Daoy (cell line): ENCODE measurements around the gene OBSCN. TPM values are rescaled to one million over a fixed set of nuclear protein-coding genes. Genes with fewer than 3 reads are reported as not detected.

Source experiments
- DNase-seq: peaks from one replicate; pipeline ENCODE4 v3.0.0-alpha.2; 2015; ENCODE audit warnings: low read depth
- total RNA-seq: library from RNA; depleted of rRNA; stranded (reverse); fragments of >200 nt; shearing (Covaris generic); gene quantifications from 2 replicates; pipeline ENCODE4 v1.2.3, GENCODE V29; 2014

Gene OBSCN
- total RNA-seq, 1 experiment from 2014 or later: 4.1 TPM

DNA sequence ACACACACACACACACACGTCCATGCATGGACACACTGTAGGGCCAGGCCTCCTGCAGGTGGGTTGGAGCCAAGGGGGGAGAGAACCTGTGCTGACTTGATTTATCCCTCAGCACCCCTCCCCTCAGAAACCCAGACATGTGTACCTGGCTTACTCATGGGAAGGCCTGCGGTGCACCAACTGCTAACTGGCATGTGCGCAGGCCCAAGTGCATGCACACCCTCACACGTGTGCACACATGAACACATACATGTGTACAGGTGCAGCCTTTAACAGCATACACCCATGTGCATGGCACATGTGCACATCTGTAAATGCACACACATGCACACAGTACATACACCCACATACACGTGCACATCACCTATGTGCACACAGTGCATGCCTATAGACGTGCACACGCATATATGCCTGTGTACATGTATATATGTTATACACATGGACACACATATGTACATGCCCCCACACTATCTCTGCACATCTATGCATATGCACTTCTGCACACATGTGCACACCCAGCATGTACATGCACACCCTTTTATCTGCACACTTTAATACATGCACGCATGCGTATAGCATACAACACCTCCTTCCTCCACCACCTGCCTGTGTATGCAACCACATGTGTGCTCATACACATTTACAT lies 131.3 kb downstream of the OBSCN start:
- DNase-seq: no peak

DNA sequence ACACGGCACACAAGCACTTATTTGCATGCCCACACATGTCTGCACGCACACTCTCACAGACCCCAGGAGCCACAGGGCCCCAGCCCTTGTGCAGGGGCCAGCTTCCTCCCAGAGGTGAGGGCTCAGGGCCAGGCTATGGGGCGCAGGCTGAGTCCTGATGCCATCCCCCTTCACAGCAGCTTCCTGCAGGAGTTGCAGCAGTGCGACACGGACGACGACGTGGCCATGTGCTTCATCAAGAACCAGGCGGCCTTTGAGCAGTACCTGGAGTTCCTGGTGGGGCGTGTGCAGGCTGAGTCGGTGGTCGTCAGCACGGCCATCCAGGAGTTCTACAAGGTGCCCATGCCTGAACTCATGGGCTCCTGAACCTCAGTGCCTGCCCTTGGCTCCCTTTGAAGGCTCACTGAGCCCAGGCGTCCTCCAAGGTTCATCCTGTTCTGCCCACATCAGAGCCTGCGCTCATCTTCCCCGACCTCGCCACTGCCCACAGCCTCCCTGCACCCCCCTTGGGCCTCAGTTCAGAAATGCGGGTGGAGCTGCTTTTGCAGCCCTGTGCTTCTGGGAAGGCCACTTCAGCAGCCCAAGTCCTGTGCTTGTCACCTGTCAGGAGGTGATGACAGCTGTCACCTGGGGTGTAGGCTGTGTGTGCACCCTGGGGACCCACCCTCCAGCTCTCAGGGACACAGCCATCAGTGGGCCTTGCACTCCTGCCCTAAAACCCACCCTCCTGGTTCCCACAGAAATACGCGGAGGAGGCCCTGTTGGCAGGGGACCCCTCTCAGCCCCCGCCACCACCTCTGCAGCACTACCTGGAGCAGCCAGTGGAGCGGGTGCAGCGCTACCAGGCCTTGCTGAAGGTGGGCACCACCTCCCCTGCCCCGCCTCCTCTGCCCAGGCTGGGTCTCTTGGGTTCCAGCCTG lies 132.2 kb downstream of the OBSCN start:
- DNase-seq: no peak

DNA sequence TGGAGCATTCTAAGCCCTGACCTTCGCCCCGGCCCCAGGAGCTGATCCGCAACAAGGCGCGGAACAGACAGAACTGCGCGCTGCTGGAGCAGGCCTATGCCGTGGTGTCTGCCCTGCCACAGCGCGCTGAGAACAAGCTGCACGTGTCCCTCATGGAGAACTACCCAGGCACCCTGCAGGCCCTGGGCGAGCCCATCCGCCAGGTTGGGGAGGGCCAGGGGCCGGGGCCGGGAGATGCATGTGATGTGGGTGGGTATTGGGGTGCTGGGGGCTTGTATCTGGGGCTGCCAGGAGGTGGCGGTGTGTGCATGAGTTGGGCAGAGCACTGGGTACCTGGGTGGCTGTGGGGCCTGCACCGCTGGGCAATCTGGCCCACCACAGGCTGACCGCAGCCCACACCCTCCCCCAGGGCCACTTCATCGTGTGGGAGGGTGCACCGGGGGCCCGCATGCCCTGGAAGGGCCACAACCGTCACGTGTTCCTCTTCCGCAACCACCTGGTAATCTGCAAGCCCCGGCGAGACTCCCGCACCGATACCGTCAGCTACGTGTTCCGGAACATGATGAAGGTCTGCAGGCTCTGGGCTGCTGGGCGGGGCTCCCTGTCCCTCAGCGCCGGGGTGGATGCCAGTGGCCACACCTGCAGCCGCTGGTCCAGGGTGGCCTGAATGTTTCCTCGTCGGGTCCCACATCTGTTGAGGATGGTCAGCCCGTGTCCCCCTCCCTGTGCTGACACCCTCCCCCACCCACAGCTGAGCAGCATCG lies 133.0 kb downstream of the OBSCN start:
- DNase-seq: no peak

DNA sequence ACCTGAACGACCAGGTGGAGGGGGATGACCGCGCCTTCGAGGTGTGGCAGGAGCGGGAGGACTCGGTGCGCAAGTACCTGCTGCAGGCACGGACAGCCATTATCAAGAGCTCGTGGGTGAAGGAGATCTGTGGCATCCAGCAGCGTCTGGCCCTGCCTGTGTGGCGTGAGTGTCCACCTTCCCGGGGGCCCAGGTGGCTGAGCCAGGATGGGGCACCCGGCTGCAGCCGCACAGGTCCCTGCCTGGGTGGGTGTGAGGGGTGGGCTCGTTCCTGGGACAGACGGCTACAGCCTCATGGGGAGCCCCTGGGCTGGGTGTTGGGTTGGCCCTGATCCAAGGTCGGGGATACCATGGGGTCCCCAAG lies 133.6 kb downstream of the OBSCN start:
- DNase-seq: no peak

DNA sequence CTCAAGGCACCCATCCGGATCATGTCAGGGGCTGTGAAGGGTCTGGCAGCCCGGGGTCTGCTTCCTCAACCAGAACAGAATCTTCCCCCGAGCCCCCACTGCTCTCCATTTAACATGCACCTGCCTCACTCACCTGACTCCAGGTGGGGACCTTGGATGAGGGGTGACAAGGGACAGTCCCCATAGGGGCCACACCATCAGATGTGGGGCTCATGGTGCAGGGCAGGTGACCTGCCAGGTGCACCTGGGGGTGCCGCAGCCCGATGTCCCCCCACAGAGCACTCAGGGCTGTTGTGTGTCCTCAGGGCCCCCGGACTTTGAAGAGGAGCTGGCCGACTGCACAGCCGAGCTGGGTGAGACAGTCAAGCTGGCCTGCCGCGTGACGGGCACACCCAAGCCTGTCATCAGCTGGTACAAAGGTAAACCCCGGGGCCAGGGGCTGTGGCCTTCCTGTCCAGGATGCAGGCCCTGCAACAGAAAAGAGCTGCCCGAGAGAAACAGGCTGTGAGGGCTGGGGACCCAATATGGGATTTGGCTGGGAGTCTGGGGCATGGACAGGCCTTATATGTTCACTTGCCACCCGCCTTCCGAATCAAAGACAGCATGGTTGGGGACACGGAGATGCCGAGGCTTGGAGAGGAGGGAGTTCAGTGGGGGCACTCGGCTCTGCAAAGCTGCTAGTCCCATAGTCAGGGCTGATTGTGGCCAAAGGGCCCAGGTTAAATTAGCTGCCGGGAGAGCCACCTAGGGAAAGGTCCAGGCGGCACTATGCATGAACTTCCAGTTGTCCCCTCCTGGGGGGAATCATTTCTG lies 134.2 kb downstream of the OBSCN start:
- DNase-seq: no peak

DNA sequence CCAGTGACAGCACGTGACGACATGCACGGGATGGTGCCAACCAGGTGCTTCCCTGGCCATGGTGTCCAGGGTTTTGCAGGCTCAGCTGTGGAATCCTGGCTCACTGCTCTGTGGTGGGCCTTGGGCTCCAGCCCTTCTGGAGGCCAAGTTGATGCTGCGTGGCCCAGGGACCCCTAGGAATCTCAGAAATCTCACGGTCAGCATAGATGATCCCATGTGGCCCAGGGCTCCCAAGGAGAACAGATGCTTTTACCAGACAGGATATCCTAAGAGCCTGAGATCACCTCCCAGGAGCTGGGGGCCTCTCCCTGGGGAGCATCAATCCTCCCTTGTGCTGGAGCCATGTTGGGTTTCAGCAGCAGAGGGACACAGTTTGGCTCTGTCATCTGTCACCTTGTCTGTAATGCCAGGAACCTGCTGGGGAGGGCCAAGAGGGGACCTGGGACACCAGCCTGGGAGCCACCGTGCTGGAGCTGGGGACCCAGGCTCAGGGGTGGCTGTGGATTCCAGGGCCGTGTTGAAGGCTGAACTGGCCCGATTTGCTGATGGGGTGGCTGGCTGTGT lies 134.9 kb downstream of the OBSCN start:
- no peak for DNase-seq

DNA sequence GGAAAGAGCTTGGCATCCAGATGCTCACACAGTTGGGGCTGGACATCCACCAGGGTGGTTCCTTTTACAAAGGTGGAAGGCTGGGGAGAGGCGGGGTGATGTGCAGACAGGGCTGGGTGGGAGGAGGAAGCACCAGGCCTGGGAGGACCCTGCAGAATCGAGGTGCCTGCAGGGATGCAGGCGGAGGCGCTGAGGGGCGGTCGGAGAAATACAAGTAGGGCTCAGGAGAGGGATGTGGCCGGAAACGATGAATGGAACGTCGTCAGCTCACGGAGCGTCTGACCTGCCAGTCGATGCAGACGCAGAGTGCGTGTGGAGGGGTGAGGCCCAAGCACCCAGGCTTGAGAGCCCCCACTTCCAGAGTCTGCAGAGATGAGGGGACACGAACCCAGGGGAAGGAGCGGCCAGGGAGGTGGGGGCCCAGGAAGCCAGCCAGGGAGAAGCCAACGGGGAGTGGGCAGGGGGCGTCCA lies 135.4 kb downstream of the OBSCN start:
- no peak for DNase-seq

DNA sequence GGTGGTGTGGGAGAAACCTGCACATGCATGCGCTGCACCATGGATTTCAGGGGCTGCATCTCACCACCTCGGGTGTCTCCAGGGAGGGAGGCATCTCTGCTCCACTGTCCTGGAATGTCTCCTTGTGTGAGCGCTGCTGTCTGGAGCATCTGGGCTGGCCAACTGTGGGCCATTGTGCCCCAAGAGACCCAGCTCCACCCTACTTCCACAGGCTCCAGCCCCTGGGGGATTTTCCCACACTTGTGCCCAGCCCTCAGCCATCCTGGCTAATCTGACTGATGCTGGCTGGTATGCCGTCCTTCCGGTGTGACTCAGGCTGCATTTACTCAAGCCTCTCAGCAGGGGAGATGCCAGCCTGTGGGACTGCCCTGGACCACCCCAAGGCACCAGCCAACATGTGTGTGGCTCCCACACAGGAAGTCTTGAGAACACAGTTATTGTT lies 136.8 kb downstream of the OBSCN start:
- peak; percentile 52 for DNase-seq

DNA sequence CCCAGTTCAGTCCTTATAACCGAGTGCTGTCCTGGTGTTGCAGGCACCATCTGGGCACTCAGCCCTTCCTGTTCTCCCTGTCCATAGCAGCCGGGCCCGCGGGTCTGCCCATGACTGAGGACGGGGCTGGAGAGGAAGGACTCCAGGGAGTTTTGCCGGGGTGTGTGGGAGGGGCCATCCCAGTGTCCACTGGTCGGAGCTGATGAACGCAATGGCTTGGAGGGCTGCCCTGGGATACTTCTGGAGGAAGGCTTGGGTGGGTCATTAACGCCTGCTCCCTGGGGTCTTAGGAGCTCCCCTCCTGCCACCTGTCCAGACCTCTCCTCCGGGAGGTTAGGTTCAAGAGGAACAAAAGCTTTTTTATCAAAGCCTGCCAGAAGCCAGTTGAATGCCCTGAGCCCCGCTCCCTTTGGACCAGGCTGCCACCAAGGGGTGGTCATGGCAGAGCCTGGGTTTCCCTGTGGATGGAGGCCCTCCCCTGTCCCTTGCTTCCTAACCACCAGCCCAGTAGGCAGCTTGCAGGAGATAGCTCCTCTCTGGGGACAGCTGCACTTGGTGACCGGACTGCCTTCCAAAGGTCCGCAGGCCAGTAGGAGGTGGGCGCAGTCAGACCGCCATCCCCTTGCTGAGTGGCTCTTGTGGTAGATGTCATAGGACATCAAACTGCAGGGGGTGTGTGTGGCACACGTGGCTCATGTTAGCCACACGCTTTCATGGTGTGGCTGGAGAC lies 137.5 kb downstream of the OBSCN start:
- no peak for DNase-seq

DNA sequence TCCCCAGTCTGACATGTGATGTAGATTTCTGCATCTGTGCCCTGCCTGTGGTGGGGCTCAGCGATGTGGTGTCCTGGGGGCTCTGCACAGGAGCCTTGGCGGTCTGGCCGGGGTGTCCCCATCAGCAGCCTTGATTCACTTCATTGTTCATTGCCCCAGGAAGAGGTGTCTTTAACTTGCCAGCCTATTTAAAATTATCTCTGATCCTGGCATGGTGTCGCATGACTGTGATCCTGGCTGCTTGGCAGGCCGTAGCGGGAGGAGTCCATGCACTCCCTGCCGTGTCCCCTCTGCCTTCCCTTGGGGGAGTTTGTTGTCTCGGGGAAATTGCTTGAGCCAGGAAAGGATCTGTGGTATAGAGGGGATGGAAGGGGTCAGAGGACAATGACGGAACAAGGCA lies 138.9 kb downstream of the OBSCN start:
- DNase-seq: no peak

DNA sequence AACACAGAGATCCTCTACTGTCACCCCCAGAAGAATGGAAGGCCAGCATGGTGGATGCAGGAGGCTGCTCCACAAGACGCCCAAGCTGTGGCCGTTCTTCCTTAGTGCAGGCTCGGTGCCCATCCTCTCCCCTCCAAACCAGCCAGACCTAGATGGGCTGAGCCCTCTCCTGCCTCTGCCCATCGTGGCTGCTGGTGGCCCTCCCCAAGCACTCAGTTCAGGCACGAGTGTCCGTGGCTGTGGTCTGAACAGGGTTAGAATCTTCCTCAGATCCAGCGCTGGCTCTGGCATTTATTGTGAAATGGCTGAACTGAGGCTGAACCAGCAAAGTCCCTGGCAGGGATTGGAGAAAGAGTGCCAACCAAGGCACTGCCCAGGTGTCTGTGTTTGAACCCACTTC lies 139.3 kb downstream of the OBSCN start:
- DNase-seq: no peak

DNA sequence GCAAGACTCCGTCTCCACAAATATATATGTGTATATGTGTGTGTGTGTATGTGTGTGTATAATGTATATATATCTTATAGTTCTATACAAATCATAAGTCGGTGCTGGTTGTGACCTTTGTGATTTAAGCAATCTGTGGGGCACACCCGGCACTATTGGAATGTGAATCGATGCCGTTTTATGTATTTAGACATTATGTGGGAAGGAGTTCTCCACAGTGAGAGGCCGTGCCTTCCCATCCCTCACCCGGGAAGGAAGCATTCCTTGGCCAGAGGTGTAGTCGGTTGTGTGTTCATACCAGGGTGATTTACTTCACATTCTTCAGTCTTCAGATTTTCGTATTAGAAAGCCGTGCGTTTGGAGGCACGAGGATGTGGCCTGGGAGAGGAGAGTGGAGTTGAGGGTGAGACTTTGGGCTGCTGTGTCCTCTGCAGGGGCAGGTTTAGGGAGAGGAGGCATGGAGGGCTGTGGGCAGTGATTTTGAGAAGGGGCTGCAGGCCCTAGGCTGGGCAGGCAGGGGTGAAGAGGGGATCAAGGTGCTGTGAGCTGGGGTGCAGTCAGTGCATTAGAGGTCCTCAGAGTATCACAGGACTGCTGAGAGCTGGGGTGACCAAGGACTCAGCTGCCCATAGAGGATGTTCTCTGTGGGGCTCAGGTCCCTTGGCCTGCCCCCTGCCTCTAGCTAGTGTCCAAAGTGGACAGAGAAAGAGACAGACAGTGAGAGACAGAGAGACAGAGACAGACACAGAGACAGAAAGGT lies 141.0 kb downstream of the OBSCN start:
- no peak for DNase-seq

DNA sequence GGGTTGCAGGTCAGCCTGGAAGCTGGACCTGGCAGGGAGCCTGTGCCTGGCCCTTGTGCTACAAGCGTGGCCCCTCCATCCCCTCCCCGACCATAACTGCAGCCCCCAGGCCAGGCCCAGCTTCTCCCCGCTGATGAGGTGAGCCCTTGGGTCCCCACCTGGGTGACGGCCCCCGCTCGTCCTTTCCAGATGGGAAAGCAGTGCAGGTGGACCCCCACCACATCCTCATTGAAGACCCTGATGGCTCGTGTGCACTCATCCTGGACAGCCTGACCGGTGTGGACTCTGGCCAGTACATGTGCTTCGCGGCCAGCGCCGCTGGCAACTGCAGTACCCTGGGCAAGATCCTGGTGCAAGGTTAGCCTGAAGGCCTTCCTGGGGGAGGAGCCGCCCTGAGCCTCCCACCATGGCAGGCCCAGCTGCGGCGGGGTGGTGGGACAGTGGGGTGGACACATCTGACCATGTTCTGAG lies 141.9 kb downstream of the OBSCN start:
- DNase-seq: no peak

DNA sequence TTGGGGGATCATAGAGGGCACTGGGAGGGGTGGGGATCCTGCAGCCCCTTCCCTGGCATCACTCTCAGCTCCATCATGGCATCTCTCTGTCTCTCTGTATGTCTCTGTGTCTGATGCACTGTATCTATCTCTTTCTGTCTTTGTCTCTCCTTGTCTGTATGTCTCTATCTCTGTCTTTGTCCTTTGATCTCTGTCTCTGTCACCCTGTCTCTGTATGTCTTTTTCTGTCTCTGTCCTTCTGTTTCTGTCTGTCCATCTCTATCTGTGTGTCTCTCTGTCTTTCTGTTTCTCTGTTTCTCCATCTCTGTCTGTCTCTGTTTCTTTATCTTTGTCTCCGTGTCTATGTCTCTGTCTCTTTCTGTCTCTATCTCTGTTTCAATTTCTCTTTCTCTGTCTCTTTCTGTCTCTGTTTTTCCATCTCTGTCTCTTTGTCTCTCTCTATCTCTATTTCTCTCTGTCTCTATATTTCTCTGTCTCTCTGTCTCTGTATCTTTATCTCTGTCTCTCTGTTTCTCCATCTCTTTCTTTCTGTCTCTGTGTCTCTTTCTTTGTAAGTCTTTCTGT lies 142.4 kb downstream of the OBSCN start:
- no peak for DNase-seq

DNA sequence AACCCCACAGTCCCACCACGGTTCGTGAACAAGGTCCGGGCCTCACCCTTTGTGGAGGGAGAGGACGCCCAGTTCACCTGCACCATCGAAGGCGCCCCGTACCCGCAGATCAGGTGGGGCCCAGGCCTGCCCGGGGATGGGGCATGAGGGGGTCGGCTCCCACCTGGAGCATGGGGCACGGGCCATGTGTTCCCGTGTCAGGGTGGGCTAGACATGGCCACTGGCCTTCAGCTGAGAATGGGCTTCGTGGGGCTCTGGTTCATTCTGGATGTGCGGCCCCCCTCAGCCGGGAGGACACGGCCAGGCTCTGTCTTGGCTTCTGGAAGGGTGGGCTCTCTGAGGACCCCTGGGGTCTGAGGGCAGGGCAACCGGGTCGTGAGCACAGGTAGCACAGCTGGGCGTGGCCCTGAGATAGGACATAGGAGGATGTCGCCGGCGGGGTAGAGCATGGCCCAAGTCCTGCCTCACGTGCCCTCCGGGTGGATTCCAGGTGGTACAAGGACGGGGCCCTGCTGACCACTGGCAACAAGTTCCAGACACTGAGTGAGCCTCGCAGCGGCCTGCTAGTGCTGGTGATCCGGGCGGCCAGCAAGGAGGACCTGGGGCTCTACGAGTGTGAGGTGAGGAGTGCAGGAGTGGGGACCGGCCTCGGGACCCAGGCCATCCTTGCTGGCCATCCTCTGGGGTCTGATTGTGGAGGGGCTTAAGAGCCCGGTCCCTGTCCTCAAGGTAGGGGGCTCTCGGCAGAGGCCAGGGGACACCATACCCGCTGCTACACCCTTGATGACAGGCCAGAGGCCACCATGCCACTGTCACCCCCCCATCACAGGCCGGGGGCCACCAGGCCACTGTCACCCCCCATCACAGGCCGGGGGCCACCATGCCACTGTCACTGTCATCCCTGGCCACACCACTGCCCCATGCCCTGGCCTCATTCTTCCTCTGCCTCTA lies 143.3 kb downstream of the OBSCN start:
- no peak for DNase-seq

DNA sequence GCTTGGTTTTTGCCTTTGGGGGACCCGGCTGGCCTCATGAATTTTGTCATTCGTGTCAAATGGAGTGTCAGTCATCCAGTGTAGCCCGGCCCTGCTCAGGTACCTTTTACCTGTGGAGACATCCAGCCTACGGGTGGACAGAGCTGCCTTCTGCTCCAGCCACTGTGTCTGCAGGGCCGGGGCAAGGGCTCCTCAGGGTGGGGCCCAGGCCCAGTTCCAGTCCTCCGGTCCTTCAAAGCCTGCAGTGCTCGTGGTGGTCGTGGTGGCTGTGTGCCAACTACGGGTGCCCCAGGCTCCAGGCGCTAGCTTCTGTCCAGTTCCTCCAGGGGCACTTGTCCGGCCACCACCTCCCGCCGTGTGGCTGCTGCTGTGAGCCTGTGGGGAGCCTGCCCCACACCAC lies 144.0 kb downstream of the OBSCN start:
- DNase-seq: no peak

DNA sequence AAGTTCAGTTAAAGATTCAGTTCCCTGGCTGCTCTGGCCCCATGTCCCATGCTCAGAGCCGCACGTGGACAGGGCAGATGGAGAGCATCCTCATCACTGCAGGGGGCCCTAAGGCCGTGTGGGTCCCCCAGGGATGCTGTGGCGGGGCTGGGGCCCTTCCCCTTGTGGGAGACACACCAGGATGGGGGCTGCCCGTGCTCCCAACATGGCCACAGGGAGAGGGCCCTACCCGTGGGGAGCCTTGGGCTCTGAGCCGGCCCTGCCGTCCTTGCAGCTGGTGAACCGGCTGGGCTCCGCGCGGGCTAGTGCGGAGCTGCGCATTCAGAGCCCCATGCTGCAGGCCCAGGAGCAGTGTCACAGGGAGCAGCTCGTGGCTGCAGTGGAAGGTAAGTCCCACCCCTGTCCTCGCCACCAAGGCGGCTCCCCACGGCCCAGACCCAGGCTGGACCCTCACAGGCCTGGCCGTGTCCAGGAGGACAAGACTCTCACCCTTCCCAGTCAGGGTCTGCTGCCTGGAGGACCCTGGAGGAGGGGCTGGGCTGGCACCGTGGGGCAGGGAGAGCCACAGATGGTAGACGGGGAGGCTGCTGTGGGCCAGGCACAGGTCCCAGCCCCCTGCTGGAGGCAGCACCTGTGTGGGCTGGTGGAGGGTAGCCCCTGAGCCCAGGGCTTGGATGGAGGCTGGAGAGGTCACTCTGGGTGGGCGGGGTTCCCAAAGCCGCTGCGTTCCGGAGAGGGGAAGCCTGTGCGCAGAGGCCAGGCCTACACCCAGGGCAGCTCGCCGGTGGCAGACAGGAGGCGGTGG lies 145.0 kb downstream of the OBSCN start:
- no peak for DNase-seq
